Vagina (tissue), 2 donors: ENCODE measurements around the gene SLC1A2. TPM values are rescaled to one million over a fixed set of nuclear protein-coding genes. Genes with fewer than 3 reads are reported as not detected.

Source experiments
- DNase-seq, 2 donors: peaks; one replicate each; pipeline ENCODE4 v3.0.0-alpha.2; 2017; ENCODE audit errors: extremely low spot score in 2 of 2
- H3K27ac ChIP-seq: fragments of 200-600 bp; sonication (generic); one replicate; pipeline ENCODE4 v1.5.1; 2019
- H3K27me3 ChIP-seq: fragments of 200-600 bp; sonication (generic); one replicate; pipeline ENCODE4 v1.5.1; 2019
- H3K36me3 ChIP-seq, 2 donors: fragments of 200-600 bp; sonication (generic); one replicate each; pipeline ENCODE4 v1.5.1; 2017 to 2019
- H3K4me1 ChIP-seq: fragments of 200-600 bp; sonication (generic); one replicate; pipeline ENCODE4 v1.5.1; 2019
- H3K4me3 ChIP-seq, 2 donors: fragments of 200-600 bp; sonication (generic); 1 replicate in 1 of 2; 2 replicates in 1 of 2; pipeline ENCODE4 v1.5.1; 2016 to 2019
- H3K9me3 ChIP-seq: fragments of 200-600 bp; sonication (generic); one replicate; pipeline ENCODE4 v1.5.1; 2019
- CTCF ChIP-seq, 3 experiments: fragments of 450-650 bp in 2 of 3; fragments of 200-600 bp in 1 of 3; sonication (generic) in 1 of 3; IDR thresholded peaks; one replicate each; pipeline ENCODE4 v1.5.1; 2017 to 2019; ENCODE audit warnings: antibody characterized with exemption in 3 of 3, mild to moderate bottlenecking in 2 of 3, moderate library complexity in 2 of 3
- POLR2A ChIP-seq, 2 donors: fragments of 450-650 bp; IDR thresholded peaks; one replicate each; pipeline ENCODE4 v1.6.1; 2017; ENCODE audit warnings: antibody characterized with exemption in 2 of 2, mild to moderate bottlenecking in 2 of 2, moderate library complexity in 2 of 2
- POLR2AphosphoS5 ChIP-seq, 2 donors: sonication (generic); formaldehyde crosslinking; IDR thresholded peaks; one replicate each; pipeline ENCODE4 v1.9.0; 2017; ENCODE audit warnings: antibody characterized with exemption in 2 of 2, mild to moderate bottlenecking in 2 of 2, low read depth in 1 of 2; ENCODE audit not compliant: insufficient read depth in 1 of 2
- intact Hi-C: fragments of 100-400 bp; cut with DNase I; formaldehyde crosslinking; loops from one replicate; pipeline ENCODE4 v1.15.1; 2023
- total RNA-seq: library from RNA; depleted of rRNA; stranded (reverse); fragments of >200 nt; gene quantifications from one replicate; pipeline ENCODE4 v1.2.3, GENCODE V29; 2016

SLC1A2 gene
- total RNA-seq, 1 donor from 2014 or later = 4.7 TPM

- TF ChIP-seq POLR2AphosphoS5 (IDR thresholded peaks at IDR 0.05; ENCODE audit: insufficient read depth in 1 of 2, low read depth in 1 of 2) (no peak), CTCF (IDR thresholded peaks at IDR 0.05) (no peak), POLR2A (IDR thresholded peaks at IDR 0.05) (no peak)
- no peak for DNase-seq
- no peaks in the 10 kb centered on the region for H3K4me1 ChIP-seq
- no peaks in the 10 kb centered on the region for H3K36me3 ChIP-seq
- no peaks in the 10 kb centered on the region for H3K9me3 ChIP-seq
- H3K4me3 ChIP-seq = no peak overlapping the region
- H3K27me3 ChIP-seq = no peaks in the 10 kb centered on the region
- no peak overlapping the region for H3K27ac ChIP-seq
- intact Hi-C loops = no loop called here
Measured at GRCh38 chr11:35311331-35311730, 108.0 kb downstream of the SLC1A2 start.

DNA sequence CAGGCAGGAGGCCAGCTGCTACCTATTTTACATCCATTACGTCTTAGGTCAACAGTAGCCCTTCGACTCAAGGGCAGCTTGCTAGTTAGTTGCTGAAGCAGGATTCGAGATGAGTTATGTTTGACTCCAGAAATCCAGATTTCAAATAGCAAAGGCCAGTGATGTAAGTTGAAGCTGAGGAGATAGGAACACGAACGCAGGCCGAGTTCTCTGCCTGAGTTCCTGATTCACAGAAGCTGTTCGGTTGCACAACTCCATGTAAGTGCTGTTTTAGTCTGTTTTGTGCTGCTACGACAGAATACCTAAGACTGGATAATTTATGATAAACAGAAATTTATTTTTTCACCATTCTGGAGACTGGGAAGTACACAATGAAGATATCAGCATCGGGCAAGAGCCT lies 111.2 kb downstream of the SLC1A2 start:
- no peak for DNase-seq
- no peaks in the 10 kb centered on the region for H3K9me3 ChIP-seq
- intact Hi-C loops = no loop called here
- no peak overlapping the region for H3K4me3 ChIP-seq
- H3K27me3 ChIP-seq = no peaks in the 10 kb centered on the region
- no peaks in the 10 kb centered on the region for H3K36me3 ChIP-seq
- no peak overlapping the region for H3K27ac ChIP-seq
- TF ChIP-seq CTCF (IDR thresholded peaks at IDR 0.05) (no peak), POLR2AphosphoS5 (IDR thresholded peaks at IDR 0.05; ENCODE audit: insufficient read depth in 1 of 2, low read depth in 1 of 2) (no peak), POLR2A (IDR thresholded peaks at IDR 0.05) (no peak)
- peaks cover 13% of the 10 kb centered on the region for H3K4me1 ChIP-seq

DNA sequence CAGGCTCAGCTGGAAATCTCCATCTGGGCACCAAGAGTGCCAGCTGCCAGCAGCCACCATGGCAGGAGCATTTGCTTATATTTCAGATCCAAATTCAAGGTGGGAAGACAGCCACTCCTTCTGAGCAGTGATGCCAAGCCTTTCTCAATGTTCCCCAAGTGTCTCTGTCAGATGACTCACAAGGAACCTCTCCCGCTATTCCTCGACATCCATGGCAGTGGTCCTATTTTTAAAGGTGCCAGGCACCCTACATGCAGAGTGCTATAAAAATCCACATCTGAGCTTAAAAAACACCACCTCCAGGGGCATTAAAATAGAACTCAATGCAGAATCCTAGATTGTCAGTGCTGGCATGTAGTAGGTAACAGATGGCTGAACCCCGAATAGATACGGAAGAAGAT lies 112.1 kb downstream of the SLC1A2 start:
- intact Hi-C loops = no loop called here

GRCh38 chr11:35305670-35306382 lies 113.5 kb downstream of the SLC1A2 start:
- H3K36me3 ChIP-seq = no peaks in the 10 kb centered on the region
- H3K4me1 ChIP-seq = peaks cover 20% of the 10 kb centered on the region
- intact Hi-C loops = no loop called here
- DNase-seq = no peak
- H3K4me3 ChIP-seq = no peak overlapping the region
- H3K9me3 ChIP-seq = no peaks in the 10 kb centered on the region
- H3K27me3 ChIP-seq = no peaks in the 10 kb centered on the region
- H3K27ac ChIP-seq = peak overlapping the region; percentile 89
- peak in 1 of 3 experiments; percentile 15 for TF ChIP-seq CTCF (IDR thresholded peaks at IDR 0.05)
- no peak for TF ChIP-seq POLR2A (IDR thresholded peaks at IDR 0.05)

More for the DNA sequence above, 112.1 kb downstream of the SLC1A2 start:
- no peak overlapping the region for H3K27ac ChIP-seq
- TF ChIP-seq CTCF (IDR thresholded peaks at IDR 0.05) (no peak), POLR2AphosphoS5 (IDR thresholded peaks at IDR 0.05; ENCODE audit: insufficient read depth in 1 of 2, low read depth in 1 of 2) (no peak), POLR2A (IDR thresholded peaks at IDR 0.05) (no peak)
- no peaks in the 10 kb centered on the region for H3K36me3 ChIP-seq
- H3K4me3 ChIP-seq = no peak overlapping the region
- no peak for DNase-seq
- H3K27me3 ChIP-seq = no peaks in the 10 kb centered on the region
- H3K9me3 ChIP-seq = no peaks in the 10 kb centered on the region
- H3K4me1 ChIP-seq = peaks cover 20% of the 10 kb centered on the region

GRCh38 chr11:35304900-35305460 lies 114.4 kb downstream of the SLC1A2 start:
- Histone ChIP-seq H3K4me1 (peaks cover 20% of the 10 kb centered on the region), H3K9me3 (no peaks in the 10 kb centered on the region), H3K27ac (peak overlapping the region; percentile 89), H3K27me3 (no peaks in the 10 kb centered on the region), H3K36me3 (no peaks in the 10 kb centered on the region), H3K4me3 (no peak overlapping the region)
- DNase-seq = no peak
- intact Hi-C loops = no loop called here
- no peak for TF ChIP-seq CTCF (IDR thresholded peaks at IDR 0.05)
- no peak for TF ChIP-seq POLR2A (IDR thresholded peaks at IDR 0.05)
- TF ChIP-seq POLR2AphosphoS5 (IDR thresholded peaks at IDR 0.05; ENCODE audit: insufficient read depth in 1 of 2, low read depth in 1 of 2) = no peak
